ENCODE data around the gene RTN3. TPM values are rescaled to one million over a fixed set of nuclear protein-coding genes. Genes with fewer than 3 reads are reported as not detected.

RTN3 gene
- total RNA-seq, 1 donor from 2014 or later, result 116 TPM

DNA sequence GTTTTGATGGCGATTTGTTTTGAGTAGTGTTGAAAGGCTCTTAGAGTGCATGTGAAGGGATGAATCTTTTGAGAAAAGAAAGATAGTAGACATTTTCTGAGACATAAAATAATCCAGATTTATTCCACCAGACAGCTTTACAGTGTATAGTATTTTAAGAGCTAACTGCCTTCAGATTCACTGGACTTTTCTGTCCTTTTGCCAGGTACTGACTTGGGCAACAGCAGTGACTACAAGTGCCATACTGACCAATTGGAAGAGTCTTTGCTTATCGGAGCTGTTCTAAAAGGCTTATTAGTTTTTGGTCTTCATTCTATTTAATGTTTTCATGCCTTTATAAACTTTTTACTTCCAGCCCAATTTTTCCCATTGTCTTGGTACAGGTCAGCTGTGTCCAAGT lies 32.5 kb downstream of the RTN3 start:
- no peak for DNase-seq
- no peak for TF ChIP-seq CTCF (IDR thresholded peaks at IDR 0.05)
- Histone ChIP-seq H3K36me3 (no peaks in the 10 kb centered on the region), H3K27me3 (no peaks in the 10 kb centered on the region), H3K9me3 (no peaks in the 10 kb centered on the region), H3K27ac (no peak overlapping the region), H3K4me3 (no peak overlapping the region), H3K4me1 (peaks cover 5% of the 10 kb centered on the region)
- intact Hi-C loops (cut with DNase I), result no loop called here
- ATAC-seq, result no peak

GRCh38 chr11:63716046-63716445 lies 34.7 kb downstream of the RTN3 start:
- intact Hi-C loops (cut with DNase I), result no loop called here
- no peak overlapping the region for H3K4me3 ChIP-seq
- ATAC-seq, result no peak

DNA sequence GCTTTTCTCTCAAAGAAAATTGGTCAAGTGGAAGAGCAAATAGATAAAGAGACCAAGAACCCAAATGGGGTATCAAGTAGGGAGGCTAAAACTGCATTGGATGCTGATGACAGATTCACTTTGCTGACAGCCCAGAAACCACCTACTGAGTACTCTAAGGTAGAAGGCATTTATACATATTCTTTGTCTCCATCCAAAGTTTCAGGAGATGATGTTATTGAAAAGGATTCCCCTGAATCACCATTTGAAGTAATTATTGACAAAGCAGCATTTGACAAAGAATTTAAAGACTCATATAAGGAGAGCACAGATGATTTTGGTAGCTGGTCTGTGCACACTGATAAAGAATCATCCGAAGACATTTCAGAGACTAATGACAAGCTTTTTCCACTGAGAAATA lies 37.7 kb downstream of the RTN3 start:
- H3K36me3 ChIP-seq, result no peaks in the 10 kb centered on the region
- no peaks in the 10 kb centered on the region for H3K27me3 ChIP-seq
- no peak for TF ChIP-seq CTCF (IDR thresholded peaks at IDR 0.05)
- intact Hi-C loops (cut with DNase I), result no loop called here
- no peak for ATAC-seq
- H3K4me1 ChIP-seq, result no peaks in the 10 kb centered on the region
- H3K27ac ChIP-seq, result no peak overlapping the region
- no peak overlapping the region for H3K4me3 ChIP-seq
- H3K9me3 ChIP-seq, result no peaks in the 10 kb centered on the region
- DNase-seq, result no peak

More at GRCh38 chr11:63716046-63716445, 34.7 kb downstream of the RTN3 start:
- no peaks in the 10 kb centered on the region for H3K36me3 ChIP-seq
- no peaks in the 10 kb centered on the region for H3K9me3 ChIP-seq
- H3K27ac ChIP-seq, result no peak overlapping the region
- H3K27me3 ChIP-seq, result no peaks in the 10 kb centered on the region
- H3K4me1 ChIP-seq, result peaks cover under 1% of the 10 kb centered on the region
- TF ChIP-seq CTCF (IDR thresholded peaks at IDR 0.05), result no peak
- no peak for DNase-seq

DNA sequence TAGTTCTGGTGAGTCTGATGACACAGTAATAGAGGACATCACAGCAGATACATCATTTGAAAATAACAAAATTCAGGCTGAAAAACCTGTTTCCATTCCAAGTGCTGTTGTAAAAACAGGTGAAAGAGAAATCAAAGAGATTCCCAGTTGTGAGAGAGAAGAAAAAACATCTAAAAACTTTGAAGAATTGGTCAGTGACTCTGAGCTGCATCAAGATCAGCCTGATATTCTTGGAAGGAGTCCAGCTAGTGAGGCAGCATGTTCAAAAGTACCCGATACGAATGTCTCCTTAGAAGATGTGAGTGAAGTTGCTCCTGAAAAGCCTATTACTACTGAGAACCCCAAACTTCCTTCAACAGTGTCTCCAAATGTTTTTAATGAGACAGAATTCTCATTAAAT lies 38.7 kb downstream of the RTN3 start:
- H3K4me3 ChIP-seq, result no peak overlapping the region
- intact Hi-C loops (cut with DNase I), result no loop called here
- TF ChIP-seq CTCF (IDR thresholded peaks at IDR 0.05), result no peak

DNA sequence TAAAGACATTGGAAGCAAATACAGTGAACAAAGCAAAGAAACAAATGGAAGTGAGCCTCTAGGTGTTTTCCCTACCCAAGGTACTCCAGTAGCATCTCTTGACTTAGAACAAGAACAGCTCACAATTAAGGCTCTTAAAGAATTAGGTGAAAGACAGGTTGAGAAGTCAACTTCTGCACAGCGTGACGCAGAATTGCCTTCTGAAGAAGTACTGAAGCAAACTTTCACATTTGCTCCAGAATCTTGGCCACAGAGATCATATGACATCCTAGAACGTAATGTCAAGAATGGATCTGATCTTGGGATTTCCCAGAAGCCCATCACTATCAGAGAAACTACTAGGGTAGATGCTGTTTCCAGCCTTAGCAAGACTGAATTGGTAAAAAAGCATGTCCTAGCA lies 39.3 kb downstream of the RTN3 start:
- intact Hi-C loops (cut with DNase I), result no loop called here
- H3K27ac ChIP-seq, result no peak overlapping the region
- H3K9me3 ChIP-seq, result no peaks in the 10 kb centered on the region
- H3K4me3 ChIP-seq, result no peak overlapping the region
- H3K4me1 ChIP-seq, result no peaks in the 10 kb centered on the region
- ATAC-seq, result no peak
- H3K27me3 ChIP-seq, result no peaks in the 10 kb centered on the region
- no peak for DNase-seq
- TF ChIP-seq CTCF (IDR thresholded peaks at IDR 0.05), result no peak
- no peaks in the 10 kb centered on the region for H3K36me3 ChIP-seq

More for the DNA sequence above, 38.7 kb downstream of the RTN3 start:
- Histone ChIP-seq H3K4me1 (no peaks in the 10 kb centered on the region), H3K27me3 (no peaks in the 10 kb centered on the region), H3K9me3 (no peaks in the 10 kb centered on the region), H3K36me3 (no peaks in the 10 kb centered on the region), H3K27ac (no peak overlapping the region)
- DNase-seq, result no peak
- no peak for ATAC-seq

GRCh38 chr11:63729326-63729725 lies 48.0 kb downstream of the RTN3 start:
- Histone ChIP-seq H3K27ac (no peak overlapping the region), H3K27me3 (no peaks in the 10 kb centered on the region), H3K4me3 (no peak overlapping the region), H3K4me1 (no peaks in the 10 kb centered on the region), H3K9me3 (no peaks in the 10 kb centered on the region), H3K36me3 (no peaks in the 10 kb centered on the region)
- DNase-seq (no peak), ATAC-seq (no peak)
- intact Hi-C loops (cut with DNase I), result no loop called here
- no peak for TF ChIP-seq CTCF (IDR thresholded peaks at IDR 0.05)

All from upper lobe of right lung (tissue), 1 donor.